B cell (primary cell): ENCODE measurements around the gene MLLT10. TPM values are rescaled to one million over a fixed set of nuclear protein-coding genes. Genes with fewer than 3 reads are reported as not detected.

Experiments used
- ATAC-seq: fragments of 200-7000 bp; cut with Tn5 transposase; one replicate; pipeline ENCODE4 v1.10.0; 2021; ENCODE audit warnings: low read depth, mild to moderate bottlenecking, moderate number of reproducible peaks, moderate library complexity
- CTCF ChIA-PET: fragments of 350-600 bp; sonication (Branson Sonifier 250); formaldehyde crosslinking; loops from one replicate; lab custom pipeline; 2021; ENCODE audit warnings: antibody characterized with exemption, inconsistent platforms; lab: Charles Lee
- POLR2A ChIA-PET: fragments of 350-600 bp; sonication (Branson Sonifier 250); formaldehyde crosslinking; loops from one replicate; lab custom pipeline; 2021; ENCODE audit warnings: antibody characterized with exemption; lab: Charles Lee
- DNase-seq: peaks from one replicate; pipeline ENCODE4 v3.0.0; 2013
- H2AFZ ChIP-seq: 2 replicates; pipeline ENCODE4 v1.6.1; 2012; ENCODE audit warnings: mild to moderate bottlenecking, low read depth, low read length; ENCODE audit not compliant: insufficient read depth, poor library complexity, severe bottlenecking
- H3K27ac ChIP-seq, 2 donors: 1 replicate in 1 of 2; 2 replicates in 1 of 2; pipeline ENCODE4 v1.5.1; 2012 to 2013; ENCODE audit warnings: low read length in 2 of 2, mild to moderate bottlenecking in 2 of 2, moderate library complexity in 1 of 2
- H3K27me3 ChIP-seq, 4 experiments: fragments of 200-600 bp in 1 of 4; sonication (generic) in 1 of 4; replicated peaks in 1 of 4; 1 replicate in 2 of 4; 2 replicates in 2 of 4; pipeline versions ENCODE4 v1.6.1 to v1.7.0; 2013 to 2016; ENCODE audit warnings: low read length in 3 of 4, mild to moderate bottlenecking in 2 of 4, mixed read lengths in 1 of 4, moderate library complexity in 1 of 4; ENCODE audit not compliant: insufficient read depth in 4 of 4, control insufficient read depth in 3 of 4; ENCODE audit errors: control extremely low read depth in 1 of 4
- H3K36me3 ChIP-seq, 2 experiments: replicated peaks in 1 of 2; 1 replicate in 1 of 2; 2 replicates in 1 of 2; pipeline versions ENCODE4 v1.6.1 to v1.7.1; 2013; ENCODE audit warnings: low read length in 1 of 2; ENCODE audit not compliant: insufficient read depth in 2 of 2, control insufficient read depth in 1 of 2; ENCODE audit errors: control extremely low read depth in 1 of 2, extremely low read depth in 1 of 2
- H3K4me1 ChIP-seq, 2 donors: fragments of 200-600 bp in 1 of 2; sonication (generic) in 1 of 2; 1 replicate in 1 of 2; 2 replicates in 1 of 2; pipeline versions ENCODE4 v1.5.1 to v1.6.1; 2013 to 2017; ENCODE audit warnings: low read length in 2 of 2; ENCODE audit not compliant: control insufficient read depth in 2 of 2, insufficient read depth in 2 of 2
- H3K4me2 ChIP-seq: replicated peaks from 2 replicates; pipeline ENCODE3; 2012; ENCODE audit warnings: mild to moderate bottlenecking, low read depth, low read length; ENCODE audit not compliant: poor library complexity, severe bottlenecking
- H3K4me3 ChIP-seq, 5 experiments: fragments of 200-600 bp in 1 of 5; sonication (generic) in 1 of 5; 1 replicate in 3 of 5; 2 replicates in 2 of 5; pipeline versions ENCODE4 v1.5.1 to v1.7.0; 2011 to 2016; ENCODE audit warnings: low read length in 4 of 5, mild to moderate bottlenecking in 4 of 5, low read depth in 2 of 5, control low read depth in 1 of 5, moderate library complexity in 1 of 5; ENCODE audit not compliant: insufficient read depth in 1 of 5; ENCODE audit errors: control extremely low read depth in 1 of 5, extremely low read depth in 1 of 5
- H3K79me2 ChIP-seq: fragments of 200-600 bp; sonication (generic); one replicate; pipeline ENCODE4 v1.6.0; 2016; ENCODE audit warnings: low read length; ENCODE audit not compliant: control insufficient read depth, insufficient read depth
- H3K9ac ChIP-seq: fragments of 200-600 bp; sonication (generic); 2 replicates; pipeline ENCODE4 v1.6.1; 2017; ENCODE audit warnings: mild to moderate bottlenecking, low read length, moderate library complexity
- H3K9me3 ChIP-seq, 3 donors: one replicate each; pipeline versions ENCODE4 v1.6.1 to v1.7.1; 2013; ENCODE audit warnings: low read length in 2 of 3; ENCODE audit not compliant: control insufficient read depth in 2 of 3, insufficient read depth in 1 of 3; ENCODE audit errors: control extremely low read depth in 1 of 3
- H4K20me1 ChIP-seq: 2 replicates; pipeline ENCODE4 v1.6.0; 2012; ENCODE audit warnings: mild to moderate bottlenecking, low read length; ENCODE audit not compliant: insufficient read depth, control insufficient read depth, poor library complexity, severe bottlenecking
- H3K27ac Mint-ChIP-seq: one replicate; pipeline ENCODE4 v1.8.0; 2021; ENCODE audit warnings: mixed read lengths
- H3K27me3 Mint-ChIP-seq: one replicate; pipeline ENCODE4 v1.8.0; 2021; ENCODE audit warnings: mixed read lengths
- H3K4me1 Mint-ChIP-seq: one replicate; pipeline ENCODE4 v1.8.0; 2021; ENCODE audit warnings: mixed read lengths
- H3K4me3 Mint-ChIP-seq: one replicate; pipeline ENCODE4 v1.8.0; 2021; ENCODE audit warnings: mixed read lengths
- H3K9me3 Mint-ChIP-seq: one replicate; pipeline ENCODE4 v1.8.0; 2022; ENCODE audit warnings: mixed read lengths; ENCODE audit not compliant: insufficient read depth
- CTCF ChIP-seq: fragments of 200-600 bp; IDR thresholded peaks from one replicate; pipeline ENCODE4 v1.8.0; 2022; ENCODE audit warnings: antibody characterized with exemption, mild to moderate bottlenecking
- EZH2 ChIP-seq: IDR thresholded peaks from 2 replicates; pipeline ENCODE4 v1.6.1; 2012; ENCODE audit warnings: borderline replicate concordance, low read depth, mild to moderate bottlenecking, moderate library complexity, low read length; ENCODE audit not compliant: insufficient read depth, poor library complexity, severe bottlenecking
- WGBS: methylation state at CpG from one replicate; pipeline ENCODE4 v1.1.5; 2013; ENCODE audit warnings: missing lambda C conversion rate; ENCODE audit not compliant: insufficient coverage; 5-methylcytosine and 5-hydroxymethylcytosine counted together
- intact Hi-C: fragments of 100-400 bp; cut with micrococcal nuclease; formaldehyde crosslinking; loops from one replicate; pipeline ENCODE4 v1.10.0; 2022
- polyA plus RNA-seq: library from polyadenylated mRNA; depleted of rRNA; stranded (reverse); fragments of >200 nt; gene quantifications from 2 replicates; pipeline ENCODE4 v1.2.3, GENCODE V29; 2012
- total RNA-seq, 2 donors: library from RNA; stranded (reverse); fragments of 120-200 nt in 1 of 2; gene quantifications; 1 replicate in 1 of 2; 2 replicates in 1 of 2; pipeline versions ENCODE4 v1.2.3 to v1.2.4, GENCODE V29; 2013 to 2022

MLLT10 gene
- total and polyA plus RNA-seq, 2 donors (not counting 1 experiment from before 2014, with no cell fraction given): 21.7 to 70.5 TPM

- Mint-ChIP-seq H3K27ac (peak overlapping the region; percentile 85), H3K4me3 (peak overlapping the region; percentile 94), H3K27me3 (no peaks in the 10 kb centered on the region), H3K9me3 (no peaks in the 10 kb centered on the region), H3K4me1 (peaks cover 17% of the 10 kb centered on the region)
- Histone ChIP-seq H4K20me1 (no peaks in the 10 kb centered on the region), H3K9me3 (no peaks in the 10 kb centered on the region), H3K4me1 (peaks cover 12 to 16% of the 10 kb centered on the region in 2 donors), H3K36me3 (peaks cover 4 to 17% of the 10 kb centered on the region in 2 experiments), H3K79me2 (peaks cover 10% of the 10 kb centered on the region), H3K27me3 (peaks cover 0 to 5% (median 0%) of the 10 kb centered on the region in 4 experiments), H3K9ac (peak overlapping the region; percentile 89), H3K27ac (peak overlapping the region; percentile 48 to 49), H2AFZ (peak overlapping the region; percentile 95), H3K4me3 (peak overlapping the region; percentile 54 to 98 (median 78)), H3K4me2 (peak overlapping the region; percentile 87)
- intact Hi-C loops: loop anchor here (1.0 to 10.0 kb wide), 3 partner anchors 468 to 1180 kb away; partner anchors contain the start of genes DNAJC1 and PIP4K2A
- ChIA-PET POLR2A (no interaction called here), CTCF (interaction anchor here (1.2 kb wide), 1 partner anchor 16 kb away, joined by 3 read pairs; no protein-coding TSS in a partner anchor)
- no peak for TF ChIP-seq CTCF
- peak; percentile 75 for DNase-seq
- peak; percentile 6 for ATAC-seq
- 4% methylated on average over 69 of the region's 96 CpGs for WGBS
Observed at GRCh38 chr10:21534604-21535493, 817 bp downstream of the MLLT10 start.

- peaks cover 4 to 24% of the 10 kb centered on the region in 2 experiments for H3K36me3 ChIP-seq
- ChIA-PET CTCF (no interaction called here), POLR2A (no interaction called here)
- no peaks in the 10 kb centered on the region for H3K9me3 Mint-ChIP-seq
- H3K27me3 ChIP-seq: no peaks in the 10 kb centered on the region
- H4K20me1 ChIP-seq: no peaks in the 10 kb centered on the region
- peak overlapping the region; percentile 83 for H3K4me3 Mint-ChIP-seq
- no peaks in the 10 kb centered on the region for H3K9me3 ChIP-seq
- peak overlapping the region; percentile 62 for H3K9ac ChIP-seq
- DNase-seq: no peak
- H2AFZ ChIP-seq: peak overlapping the region; percentile 95
- no peak for ATAC-seq
- no peaks in the 10 kb centered on the region for H3K27me3 Mint-ChIP-seq
- peak overlapping the region in 1 of 2 donors; percentile 49 for H3K27ac ChIP-seq
- peak overlapping the region; percentile 82 for H3K27ac Mint-ChIP-seq
- no peak for TF ChIP-seq CTCF
- TF ChIP-seq EZH2: no peak
- peaks cover 14% of the 10 kb centered on the region for H3K79me2 ChIP-seq
- H3K4me1 ChIP-seq: peaks cover 12 to 16% of the 10 kb centered on the region in 2 donors
- H3K4me2 ChIP-seq: peak overlapping the region; percentile 87
- peaks cover 17% of the 10 kb centered on the region for H3K4me1 Mint-ChIP-seq
- intact Hi-C loops: loop anchor here (2.0 to 10.0 kb wide), 2 partner anchors 901 to 1179 kb away; partner anchors contain the start of gene PIP4K2A
- 60% methylated on average over 4 of the region's 9 CpGs for WGBS
- peak overlapping the region in 4 of 5 experiments; percentile 35 to 84 (median 64) for H3K4me3 ChIP-seq
Observed at GRCh38 chr10:21535494-21535965, 1.5 kb downstream of the MLLT10 start.
